HG03045 (cell line): ENCODE measurements around the gene GRIA3.
"Not testable (repeated sequence)": the region's sequence is repeated elsewhere in the genome, so short reads cannot be mapped to it uniquely, and the experiment has no call there.

ENCODE experiments used
- ATAC-seq: cut with Tn5 transposase; IDR thresholded peaks from one replicate; pipeline ENCODE4 v1.9.1; 2021; ENCODE audit warnings: mild to moderate bottlenecking, moderate library complexity; ENCODE audit not compliant: unreplicated experiment

Gene GRIA3

DNA sequence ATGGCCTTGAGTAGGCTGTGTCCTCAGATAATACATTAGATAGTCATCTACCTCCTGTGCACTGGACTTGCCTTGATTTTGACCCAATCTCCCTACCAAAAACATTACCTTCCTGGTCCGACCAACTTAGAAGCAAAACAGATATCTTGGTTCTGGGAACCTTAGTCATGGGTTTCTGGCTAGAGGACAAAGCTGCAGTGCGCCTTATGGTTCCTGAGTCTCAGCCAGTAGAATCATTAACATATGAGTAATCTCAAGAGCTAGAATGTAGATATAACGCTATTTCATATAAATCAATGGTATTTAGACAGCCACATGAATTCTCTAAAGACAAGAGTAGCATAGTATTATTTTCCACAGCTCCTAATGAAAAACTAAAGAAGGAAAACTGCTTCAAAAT, 83.1 kb downstream of the GRIA3 start:
- no peak for ATAC-seq

DNA sequence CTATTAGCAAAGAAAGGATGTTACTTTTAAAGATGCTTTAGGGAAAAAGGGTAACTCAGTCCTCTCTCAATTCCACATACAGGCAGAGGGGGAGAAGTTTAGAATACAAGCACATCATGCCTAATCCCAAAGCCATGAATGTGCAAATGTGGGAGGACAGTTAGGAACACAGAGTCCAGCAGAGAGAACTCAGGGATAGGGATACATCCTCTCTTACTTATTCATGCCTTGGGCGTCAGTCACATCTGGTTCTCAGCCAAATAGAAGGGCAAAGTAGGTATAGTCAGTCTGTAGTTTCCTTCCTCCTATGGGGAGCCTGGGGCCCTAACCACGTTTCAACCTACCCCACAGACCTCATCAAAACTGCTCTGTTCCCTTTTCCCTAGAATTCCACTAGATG, 87.8 kb downstream of the GRIA3 start:
- no peak for ATAC-seq

DNA sequence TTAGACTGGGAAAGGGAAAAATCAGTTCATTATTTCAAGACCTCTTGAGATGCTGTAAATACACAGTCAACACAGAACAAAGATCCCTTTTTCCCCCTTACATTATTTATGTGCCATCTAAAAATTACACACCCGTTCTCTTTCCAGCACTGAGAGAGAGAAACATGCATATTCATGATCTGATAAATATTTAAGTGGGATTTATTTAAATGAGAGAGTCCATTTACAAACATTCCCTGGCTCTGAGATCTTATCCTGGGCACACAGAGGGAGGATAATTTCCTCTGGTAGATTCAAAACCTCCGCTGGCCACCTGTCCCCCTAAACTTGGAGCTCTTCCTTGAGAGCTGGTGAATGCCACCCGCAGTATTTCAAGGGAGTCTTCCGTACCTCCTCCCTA, 88.6 kb downstream of the GRIA3 start:
- no peak for ATAC-seq

DNA sequence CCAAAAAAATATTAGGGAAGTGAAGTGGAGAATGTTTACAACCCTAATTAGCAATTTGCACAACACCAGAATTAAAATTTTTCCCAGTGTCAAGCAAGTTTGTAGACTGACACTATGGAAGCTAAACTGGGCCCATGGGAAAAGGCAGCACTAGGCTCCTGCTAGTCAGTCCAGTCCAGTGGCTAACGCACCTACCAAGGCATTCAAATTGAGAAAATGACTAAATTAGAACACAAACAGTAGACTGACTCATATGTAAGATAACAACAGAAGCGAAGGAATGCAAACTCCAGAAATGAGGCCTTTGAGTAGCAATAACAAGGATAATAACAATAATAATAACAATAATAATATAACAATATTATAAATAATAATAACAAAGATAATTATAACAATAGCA, 90.7 kb downstream of the GRIA3 start:
- no peak for ATAC-seq

DNA sequence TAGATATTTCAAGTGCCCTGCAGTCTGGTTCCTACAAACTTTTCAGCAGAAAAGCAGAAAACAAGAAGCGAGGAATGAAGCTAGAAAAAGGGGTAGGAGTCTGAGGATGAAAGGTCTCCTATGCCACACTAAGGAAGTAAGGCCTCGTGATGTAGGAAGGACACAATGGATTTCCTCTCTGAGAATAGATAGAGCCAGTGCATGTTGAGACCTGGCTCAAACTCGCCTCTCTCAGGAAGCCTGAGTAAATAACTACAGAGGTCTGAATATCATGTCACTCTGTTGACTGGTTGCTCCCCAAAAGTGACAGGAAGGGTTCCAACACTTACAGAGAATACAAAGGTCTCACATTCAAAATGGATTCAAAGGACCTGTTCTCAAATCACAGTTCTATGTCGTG, 93.3 kb downstream of the GRIA3 start:
- no peak for ATAC-seq

DNA sequence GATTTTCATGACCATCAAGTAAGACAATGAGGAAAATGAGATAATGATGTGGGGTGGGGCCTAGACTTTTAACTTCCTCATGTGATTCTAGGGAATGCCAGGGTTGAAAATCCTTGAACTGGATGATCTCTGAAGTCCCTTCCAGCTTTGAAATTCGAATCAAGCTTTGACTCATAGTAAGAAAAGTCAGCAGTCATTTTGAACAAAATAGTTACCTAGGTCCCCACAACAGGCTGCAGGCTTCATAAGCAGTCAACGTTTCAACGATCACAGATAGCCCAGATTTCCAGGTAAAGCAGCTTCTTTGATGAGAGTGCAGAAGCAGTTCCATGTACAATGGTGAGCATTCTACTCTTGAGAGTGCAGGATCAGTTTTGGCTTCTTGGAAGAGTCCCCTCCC, 93.7 kb downstream of the GRIA3 start:
- ATAC-seq = no peak

DNA sequence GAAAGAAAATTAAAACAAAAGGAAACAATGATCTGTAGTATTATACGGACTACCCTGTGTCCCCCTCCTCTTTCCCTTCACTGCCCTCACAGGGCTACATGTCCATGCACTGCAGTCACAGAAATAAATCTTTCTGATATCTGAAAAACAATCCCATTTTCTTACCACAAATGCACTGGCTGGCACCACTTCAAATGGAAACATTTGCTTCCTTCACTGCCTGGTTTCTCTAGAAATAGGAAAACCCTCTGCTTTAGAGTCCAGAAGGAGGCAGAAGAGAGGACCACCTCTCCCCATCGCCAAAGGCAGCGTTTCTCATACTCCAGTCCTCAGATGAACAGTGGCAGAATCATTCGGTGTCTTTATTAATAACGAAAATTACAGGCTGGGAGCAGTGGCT, 98.2 kb downstream of the GRIA3 start:
- ATAC-seq = no peak

DNA sequence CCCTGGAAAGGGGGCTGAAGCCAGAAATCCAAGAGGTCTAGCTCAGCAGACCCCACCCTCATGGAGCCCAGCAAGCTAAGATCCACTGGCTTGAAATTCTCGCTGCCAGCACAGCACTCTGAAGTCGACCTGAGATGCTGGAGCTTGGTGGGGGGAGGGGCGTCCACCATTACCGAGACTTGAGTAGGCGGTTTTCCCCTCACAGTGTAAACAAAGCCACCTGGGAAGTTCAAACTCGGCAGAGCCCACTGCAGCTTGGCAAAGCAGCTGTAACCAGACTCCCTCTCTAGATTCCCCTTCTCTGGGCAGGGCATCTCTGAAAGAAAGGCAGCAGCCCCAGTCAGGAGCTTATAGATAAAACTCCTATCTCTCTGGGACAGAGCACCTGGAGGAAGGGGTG, 99.3 kb downstream of the GRIA3 start:
- ATAC-seq = not testable (repeated sequence)

DNA sequence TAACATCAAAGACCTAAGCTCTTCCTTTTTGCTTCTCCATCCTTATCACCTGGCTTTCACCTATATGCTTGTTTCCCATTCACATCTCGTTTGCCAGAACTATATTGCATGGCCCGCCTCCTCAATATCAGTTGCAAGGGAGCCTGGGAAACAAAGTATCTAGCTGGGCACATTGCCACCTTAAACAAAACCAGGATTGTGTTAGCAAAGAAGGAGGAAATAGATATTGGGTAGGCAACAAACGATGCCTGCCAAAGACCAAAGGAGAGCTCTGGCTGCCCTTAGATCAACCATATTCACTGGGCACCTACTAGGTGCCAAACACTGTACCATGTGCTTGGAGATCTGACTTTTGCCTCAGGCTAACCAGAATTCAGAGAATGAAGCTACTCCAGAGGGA, 107.5 kb downstream of the GRIA3 start:
- ATAC-seq = no peak

DNA sequence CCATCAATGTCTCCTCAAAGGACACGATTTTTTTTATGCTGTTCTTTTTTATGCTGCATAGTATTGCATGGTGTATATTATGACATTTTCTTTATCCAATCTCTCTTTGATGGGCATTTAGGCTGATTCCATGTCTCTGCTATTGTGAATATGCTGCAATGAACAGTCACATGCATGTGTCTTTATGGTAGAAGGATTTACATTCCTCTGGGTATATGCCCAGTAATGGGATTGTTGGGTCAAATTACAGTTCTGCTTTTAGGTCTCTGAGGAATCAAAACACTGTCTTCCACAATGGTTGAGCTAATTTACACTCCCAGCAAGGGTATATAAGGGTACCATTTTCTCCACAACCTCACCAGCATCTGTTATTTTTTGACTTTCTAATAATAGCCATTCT, 113.9 kb downstream of the GRIA3 start:
- no peak for ATAC-seq

DNA sequence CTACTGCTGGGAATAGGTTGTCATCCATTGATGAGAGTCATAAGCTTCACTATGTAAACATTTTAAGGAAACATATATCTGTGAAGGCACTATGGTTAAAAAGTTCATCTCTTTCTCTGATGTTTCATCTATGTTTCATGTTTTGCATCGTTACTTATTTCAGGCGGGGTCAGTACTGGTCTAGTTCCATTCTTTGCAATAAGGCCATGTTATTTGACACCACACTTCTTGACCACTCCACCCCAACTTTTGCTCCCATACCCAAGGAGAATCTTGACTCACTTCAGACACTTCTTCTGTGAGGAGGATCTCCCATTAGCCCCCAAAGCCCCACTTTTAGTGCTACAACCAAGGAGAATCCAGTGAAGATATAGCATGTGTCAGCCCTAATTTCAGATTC, 119.4 kb downstream of the GRIA3 start:
- ATAC-seq = no peak

DNA sequence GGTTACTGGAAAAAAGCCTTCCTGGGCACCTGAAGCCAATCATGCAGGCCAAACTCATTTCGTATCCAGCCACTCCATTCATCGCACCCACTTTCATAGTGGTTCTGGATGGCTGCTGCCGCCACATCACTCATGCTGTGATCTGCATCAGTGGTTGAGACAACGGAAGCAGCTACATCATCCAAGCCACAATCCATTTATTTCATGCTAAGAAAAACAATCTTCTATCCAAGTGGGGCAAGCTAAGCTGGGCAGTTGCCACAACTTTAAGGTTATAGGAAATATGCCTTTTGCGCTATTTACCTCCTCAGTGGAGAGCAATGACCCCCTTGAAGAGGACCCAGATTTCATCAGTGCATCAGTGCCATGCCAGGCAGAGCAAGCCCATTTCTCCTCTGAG, 124.6 kb downstream of the GRIA3 start:
- no peak for ATAC-seq

DNA sequence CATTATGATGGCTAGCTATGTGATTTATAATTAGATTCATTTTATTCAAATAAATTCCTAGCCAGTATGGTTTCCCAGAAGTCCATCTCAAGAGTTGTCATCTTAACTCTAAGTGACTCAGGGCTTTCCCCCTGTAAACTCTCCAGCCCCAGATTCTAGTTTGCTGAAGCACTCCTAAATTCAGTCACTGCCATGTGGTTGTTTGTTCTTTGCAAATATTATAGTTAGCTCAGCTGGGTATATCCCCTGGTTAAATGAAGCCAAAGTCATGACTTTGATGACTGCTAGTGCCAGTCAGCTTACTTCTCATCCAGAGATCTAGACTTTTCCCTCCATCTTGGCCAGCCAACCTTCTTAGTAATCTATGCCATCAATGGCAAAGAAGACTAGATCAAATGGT, 126.0 kb downstream of the GRIA3 start:
- ATAC-seq = no peak

DNA sequence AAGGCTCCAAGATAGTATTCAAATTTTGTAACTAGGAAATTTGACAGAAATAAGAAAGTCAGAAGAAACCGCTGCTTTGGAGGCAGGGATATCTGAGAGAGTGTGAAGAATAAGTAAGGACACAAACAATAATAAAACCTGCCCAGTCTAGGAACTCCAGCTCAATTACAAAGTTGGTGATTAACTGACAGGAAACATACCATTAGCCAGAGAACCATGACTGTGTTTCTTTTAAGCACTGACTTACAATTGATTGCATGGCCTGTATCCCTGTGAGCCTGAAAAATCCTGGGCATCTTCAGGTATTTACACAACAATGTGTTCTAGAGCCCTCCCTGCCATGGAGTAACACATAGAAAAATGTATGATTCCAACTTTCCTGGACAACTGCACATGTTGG, 127.4 kb downstream of the GRIA3 start:
- ATAC-seq = no peak

DNA sequence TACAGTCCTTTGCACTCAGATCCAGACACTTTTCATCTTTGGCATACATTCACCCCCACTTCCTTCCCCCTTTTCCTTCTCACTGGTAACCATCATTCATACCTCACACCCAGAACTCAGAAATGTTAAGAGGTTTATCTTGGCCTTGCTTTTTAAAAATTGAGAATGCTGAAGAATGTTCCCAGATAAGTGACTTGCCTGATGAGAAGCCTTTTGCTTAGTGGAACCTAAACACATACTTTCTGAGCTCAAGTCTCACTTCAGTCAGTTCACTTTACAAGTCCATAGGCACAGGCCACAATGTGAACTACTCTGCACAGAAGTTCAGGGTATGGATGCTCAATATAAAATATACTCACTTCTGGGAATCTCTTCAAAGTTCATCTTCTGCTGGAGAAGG, 129.4 kb downstream of the GRIA3 start:
- ATAC-seq = no peak

DNA sequence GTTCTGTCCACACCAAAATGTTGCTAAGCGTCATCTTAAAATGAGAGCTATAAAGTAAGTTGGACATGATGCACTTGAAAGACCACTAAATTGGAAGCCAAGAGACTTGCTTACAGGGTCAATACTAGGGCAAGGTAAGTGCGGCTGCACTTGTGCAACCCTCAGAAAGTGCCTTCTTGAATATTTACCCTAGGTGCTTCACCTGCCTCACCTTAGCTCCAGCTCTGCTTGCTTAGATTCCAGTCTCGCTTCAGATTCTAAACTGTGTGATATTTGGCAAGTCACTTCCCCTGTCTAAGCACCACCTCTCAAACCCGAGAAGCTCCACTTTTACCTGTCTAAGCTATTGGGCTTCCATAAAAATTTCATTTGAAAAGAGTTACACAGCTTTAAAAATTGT, 136.5 kb downstream of the GRIA3 start:
- no peak for ATAC-seq

DNA sequence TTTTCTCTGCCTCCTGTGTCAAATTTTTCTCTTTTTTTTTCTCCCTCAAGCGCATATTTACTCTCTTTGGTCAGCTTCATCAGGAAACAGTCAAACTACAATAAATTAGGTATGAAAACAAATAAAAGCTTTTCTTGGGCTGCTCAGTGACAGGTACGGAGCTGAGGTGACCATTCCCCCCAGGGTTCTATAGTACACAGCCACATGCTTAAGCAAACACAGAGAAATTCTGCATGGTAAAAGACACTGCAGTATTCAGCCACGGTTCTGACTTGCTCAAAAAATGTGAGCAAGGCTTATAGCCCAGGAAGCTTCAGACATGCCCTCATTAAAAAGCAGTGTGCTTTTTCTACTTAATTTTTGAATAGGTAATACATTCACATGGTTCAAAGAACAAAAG, 138.5 kb downstream of the GRIA3 start:
- no peak for ATAC-seq

DNA sequence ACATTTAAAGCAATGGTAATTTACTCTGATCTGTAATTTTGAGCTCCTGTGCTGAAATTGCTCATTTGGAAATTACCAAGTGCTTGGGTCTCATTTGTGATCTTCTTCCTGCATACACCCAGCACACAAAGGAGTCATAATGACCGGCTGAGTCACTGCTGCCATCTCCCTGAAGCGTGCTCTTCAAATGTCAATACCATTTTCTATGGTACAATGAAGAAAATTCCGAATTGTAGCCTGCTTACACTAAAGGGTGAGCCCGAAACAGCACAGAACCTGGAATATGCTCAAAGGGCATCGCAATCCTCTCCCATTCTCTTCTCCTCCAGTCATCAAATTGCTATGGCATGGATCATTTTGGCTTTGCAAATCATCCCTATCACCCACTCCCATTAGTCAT, 140.5 kb downstream of the GRIA3 start:
- no peak for ATAC-seq

DNA sequence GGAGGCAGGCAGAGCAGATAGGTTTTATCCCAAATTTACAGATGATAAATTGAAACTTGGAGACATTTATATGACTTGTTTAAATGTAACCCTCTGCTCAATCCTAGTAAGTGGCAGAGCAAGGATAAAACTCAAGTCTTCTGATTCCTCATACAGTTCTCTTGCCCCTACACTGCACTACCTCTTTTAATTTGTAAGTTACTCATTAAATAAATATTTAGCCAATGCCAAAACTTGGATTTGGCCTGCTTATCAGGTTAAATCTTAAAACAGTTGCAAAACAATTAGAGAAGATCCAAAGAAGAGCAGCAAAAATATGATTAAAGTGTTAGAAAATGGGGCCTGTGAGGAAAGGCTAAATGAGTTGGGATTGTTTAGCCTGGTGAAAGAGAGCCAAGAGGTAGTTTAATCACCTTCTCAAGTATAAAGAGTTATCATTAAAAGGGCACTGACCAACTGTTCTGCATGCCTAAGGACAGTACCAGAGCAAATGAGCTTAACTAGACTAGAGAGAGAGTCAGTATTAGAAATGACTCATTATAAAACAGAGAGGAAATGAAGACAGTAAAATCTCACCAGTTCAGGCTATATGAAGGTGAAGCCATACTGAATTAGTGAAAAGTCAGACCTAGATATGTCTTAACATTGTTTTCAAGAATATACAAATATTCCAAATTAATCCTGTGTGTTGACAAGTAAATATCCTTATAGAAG, 146.3 kb downstream of the GRIA3 start:
- peak; percentile 84 for ATAC-seq

DNA sequence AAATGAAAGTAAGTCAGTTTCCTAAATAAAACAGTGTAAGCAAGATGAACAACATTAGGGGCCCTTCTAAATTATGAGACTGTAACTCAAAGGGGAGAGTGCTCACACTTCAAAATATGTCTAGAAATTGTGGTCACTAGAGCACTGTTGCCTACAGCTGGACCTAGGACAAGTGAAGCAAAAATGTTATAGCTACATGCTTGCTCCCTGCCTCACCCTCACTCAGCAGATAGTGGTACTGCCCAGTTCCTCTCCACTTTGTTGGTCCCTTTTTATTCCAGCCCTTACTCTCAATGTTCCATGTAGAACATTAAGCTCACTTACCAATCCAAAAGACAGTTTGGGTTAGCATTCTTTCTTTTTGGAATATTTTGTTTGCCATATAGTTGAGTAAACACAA, 147.3 kb downstream of the GRIA3 start:
- no peak for ATAC-seq

DNA sequence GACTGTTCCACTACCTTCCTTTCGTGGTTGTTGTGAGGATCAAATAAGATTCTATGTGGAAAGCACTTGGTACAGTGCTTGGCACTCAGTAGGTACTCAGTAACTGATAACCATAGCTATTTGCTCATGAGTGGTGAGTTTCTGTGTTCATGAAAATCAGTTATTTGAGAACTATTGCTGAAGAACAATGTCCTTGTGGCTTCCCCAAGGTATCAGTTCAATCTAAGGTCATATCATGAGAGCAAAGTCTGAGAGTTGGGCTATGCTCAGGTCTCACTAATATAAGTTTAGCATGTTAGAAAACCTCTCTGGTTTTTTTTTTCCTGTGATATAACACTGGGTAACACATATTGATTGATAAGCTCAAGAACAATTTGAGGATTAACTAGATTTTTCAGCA, 147.8 kb downstream of the GRIA3 start:
- ATAC-seq = no peak

DNA sequence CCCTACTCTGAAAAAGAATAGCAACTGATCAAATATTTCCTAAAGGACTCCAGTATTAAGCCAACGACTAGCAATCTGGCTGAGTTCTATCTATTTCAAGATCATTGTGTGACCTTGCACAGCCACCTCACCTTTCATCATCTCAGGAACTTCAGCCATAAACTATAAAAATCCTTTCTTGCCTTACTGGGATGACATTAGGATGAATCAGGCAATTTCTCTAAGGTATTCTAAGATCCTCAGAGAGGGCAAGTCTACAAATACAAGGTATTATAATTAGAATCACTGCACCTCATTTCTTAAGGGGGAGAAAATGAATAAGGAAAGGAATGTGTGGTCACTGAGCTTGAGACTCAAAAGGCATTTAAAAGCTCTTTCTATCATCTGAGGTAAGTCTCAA, 152.6 kb downstream of the GRIA3 start:
- ATAC-seq = no peak

DNA sequence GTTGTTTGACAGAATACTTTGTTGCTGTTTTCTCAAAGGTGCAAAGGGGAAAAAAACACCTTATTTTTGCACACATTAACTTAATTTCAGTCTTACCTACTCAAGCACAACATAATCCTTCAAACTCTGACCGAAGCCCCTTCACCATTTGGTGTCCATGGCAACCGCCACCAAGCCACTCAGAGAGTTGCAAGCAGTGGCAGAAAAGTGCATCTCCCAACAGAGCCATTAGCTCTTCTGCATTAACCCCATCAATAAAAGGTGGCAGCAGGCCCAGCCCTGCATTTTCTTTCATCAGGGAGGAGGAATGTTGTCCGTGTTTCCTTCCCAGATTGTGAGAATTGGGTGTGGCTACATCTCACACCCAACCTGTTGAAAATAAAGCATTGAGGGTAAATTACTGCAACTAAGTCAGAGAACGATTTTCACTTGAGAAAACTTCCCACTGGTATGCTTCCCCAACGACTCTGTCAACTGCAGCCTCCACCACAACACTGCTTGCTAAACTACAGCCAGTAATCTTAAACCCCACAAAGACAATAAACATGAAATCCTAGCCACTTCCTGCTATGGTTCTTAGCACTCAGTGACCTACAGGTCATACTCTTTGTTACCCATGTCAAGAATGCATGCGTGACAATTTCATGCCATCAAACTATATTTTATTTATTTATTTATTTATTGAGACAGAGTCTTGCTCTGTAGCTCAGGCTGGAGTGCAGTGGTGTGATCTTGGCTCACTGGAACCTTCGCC, 154.0 kb downstream of the GRIA3 start:
- ATAC-seq = no peak
